Esophagus muscularis mucosa (tissue), 4 donors: ENCODE measurements around the gene NLRP9. TPM values are rescaled to one million over a fixed set of nuclear protein-coding genes. Genes with fewer than 3 reads are reported as not detected.

Experiments
- DNase-seq: peaks from one replicate; pipeline ENCODE4 v3.0.0-alpha.2; 2017; ENCODE audit errors: extremely low spot score
- H3K27ac ChIP-seq, 4 donors: fragments of 200-600 bp; sonication (generic); replicated peaks in 1 of 4; 1 replicate in 3 of 4; 2 replicates in 1 of 4; pipeline ENCODE4 v1.5.1; 2016 to 2019; ENCODE audit warnings: mild to moderate bottlenecking in 1 of 4
- H3K27me3 ChIP-seq, 4 donors: fragments of 200-600 bp; sonication (generic); one replicate each; pipeline versions ENCODE4 v1.5.1 to v1.6.0; 2016 to 2019
- H3K36me3 ChIP-seq, 4 donors: fragments of 200-600 bp; sonication (generic); one replicate each; pipeline ENCODE4 v1.5.1; 2016 to 2019
- H3K4me1 ChIP-seq, 4 donors: fragments of 200-600 bp; sonication (generic); one replicate each; pipeline ENCODE4 v1.5.1; 2016 to 2019
- H3K4me3 ChIP-seq, 4 donors: fragments of 200-600 bp; sonication (generic); 1 replicate in 2 of 4; 2 replicates in 2 of 4; pipeline ENCODE4 v1.5.1; 2016 to 2019; ENCODE audit warnings: mild to moderate bottlenecking in 4 of 4, moderate library complexity in 1 of 4
- H3K9me3 ChIP-seq, 4 donors: fragments of 200-600 bp; sonication (generic); 1 replicate in 3 of 4; 2 replicates in 1 of 4; pipeline ENCODE4 v1.5.1; 2016 to 2019
- CTCF ChIP-seq, 3 experiments: fragments of 200-600 bp in 2 of 3; fragments of 450-650 bp in 1 of 3; sonication (generic) in 2 of 3; IDR thresholded peaks; one replicate each; pipeline ENCODE4 v1.5.1; 2017 to 2019; ENCODE audit warnings: antibody characterized with exemption in 3 of 3, mild to moderate bottlenecking in 2 of 3, moderate library complexity in 1 of 3
- EP300 ChIP-seq: sonication (generic); formaldehyde crosslinking; IDR thresholded peaks from one replicate; pipeline ENCODE4 v1.6.1; 2017; ENCODE audit warnings: antibody characterized with exemption
- POLR2A ChIP-seq: fragments of 450-650 bp; IDR thresholded peaks from one replicate; pipeline ENCODE4 v1.6.1; 2017; ENCODE audit warnings: antibody characterized with exemption, moderate library complexity, mild to moderate bottlenecking, low read depth
- POLR2AphosphoS5 ChIP-seq, 2 donors: sonication (generic); formaldehyde crosslinking; IDR thresholded peaks; one replicate each; pipeline ENCODE4 v1.6.1; 2017; ENCODE audit warnings: antibody characterized with exemption in 2 of 2
- WGBS: methylation state at CpG from one replicate; pipeline ENCODE4 v1.1.5; 2018; 5-methylcytosine and 5-hydroxymethylcytosine counted together
- intact Hi-C: fragments of 100-400 bp; cut with DNase I; formaldehyde crosslinking; loops from one replicate; pipeline ENCODE4 v1.15.1; 2023
- total RNA-seq, 4 donors: library from RNA; depleted of rRNA; stranded (reverse); fragments of >200 nt; gene quantifications; one replicate each; pipeline versions ENCODE4 v1.1.0 to v1.2.1, GENCODE V29; 2016

The NLRP9 gene
- total RNA-seq, 4 donors from 2014 or later, result not detected

- WGBS, result 91% methylated on average over 25 of the region's 25 CpGs
- DNase-seq, result no peak
- H3K27me3 ChIP-seq, result no peaks in the 10 kb centered on the region
- intact Hi-C loops, result no loop called here
- H3K4me3 ChIP-seq, result no peak overlapping the region
- no peak overlapping the region for H3K27ac ChIP-seq
- H3K9me3 ChIP-seq, result no peaks in the 10 kb centered on the region
- no peak for TF ChIP-seq POLR2AphosphoS5 (IDR thresholded peaks at IDR 0.05)
- H3K4me1 ChIP-seq, result peaks cover 0 to 36% (median 16%) of the 10 kb centered on the region in 4 donors
- peaks cover 63 to 100% (median 98%) of the 10 kb centered on the region in 4 donors for H3K36me3 ChIP-seq
Measured at GRCh38 chr19:55690109-55690768, 48.0 kb downstream of the NLRP9 start.

- H3K27ac ChIP-seq, result no peak overlapping the region
- DNase-seq, result no peak
- H3K36me3 ChIP-seq, result peaks cover 62 to 100% (median 98%) of the 10 kb centered on the region in 4 donors
- no peaks in the 10 kb centered on the region for H3K9me3 ChIP-seq
- WGBS, result 95% methylated on average over 20 of the region's 35 CpGs
- no peak overlapping the region for H3K4me3 ChIP-seq
- intact Hi-C loops, result no loop called here
- TF ChIP-seq POLR2AphosphoS5 (IDR thresholded peaks at IDR 0.05), result no peak
- H3K4me1 ChIP-seq, result peaks cover 0 to 39% (median 16%) of the 10 kb centered on the region in 4 donors
- H3K27me3 ChIP-seq, result no peaks in the 10 kb centered on the region
Measured at GRCh38 chr19:55689411-55690108, 48.6 kb downstream of the NLRP9 start.

- peaks cover 53 to 100% (median 98%) of the 10 kb centered on the region in 4 donors for H3K36me3 ChIP-seq
- H3K27ac ChIP-seq, result no peak overlapping the region
- H3K4me1 ChIP-seq, result peaks cover 3 to 44% (median 16%) of the 10 kb centered on the region in 4 donors
- H3K27me3 ChIP-seq, result no peaks in the 10 kb centered on the region
- H3K4me3 ChIP-seq, result no peak overlapping the region
- DNase-seq, result no peak
- intact Hi-C loops, result no loop called here
- 67% methylated on average over 12 of the region's 27 CpGs for WGBS
- TF ChIP-seq EP300 (no peak), POLR2A (no peak), POLR2AphosphoS5 (IDR thresholded peaks at IDR 0.05) (no peak), CTCF (IDR thresholded peaks at IDR 0.05) (no peak)
- H3K9me3 ChIP-seq, result no peaks in the 10 kb centered on the region
Measured at GRCh38 chr19:55688422-55689218, 49.6 kb downstream of the NLRP9 start.

GRCh38 chr19:55687281-55688201, 50.7 kb downstream of the NLRP9 start:
- intact Hi-C loops, result no loop called here
- no peaks in the 10 kb centered on the region for H3K9me3 ChIP-seq
- peaks cover 4 to 50% (median 16%) of the 10 kb centered on the region in 4 donors for H3K4me1 ChIP-seq
- no peaks in the 10 kb centered on the region for H3K27me3 ChIP-seq
- H3K27ac ChIP-seq, result no peak overlapping the region
- no peak for DNase-seq
- TF ChIP-seq EP300 (no peak), CTCF (IDR thresholded peaks at IDR 0.05) (no peak), POLR2AphosphoS5 (IDR thresholded peaks at IDR 0.05) (no peak), POLR2A (no peak)
- WGBS, result 90% methylated on average over 14 of the region's 22 CpGs
- no peak overlapping the region for H3K4me3 ChIP-seq
- peaks cover 42 to 100% (median 97%) of the 10 kb centered on the region in 4 donors for H3K36me3 ChIP-seq

- 87% methylated on average over 27 of the region's 29 CpGs for WGBS
- H3K27me3 ChIP-seq, result no peaks in the 10 kb centered on the region
- peaks cover 38 to 100% (median 96%) of the 10 kb centered on the region in 4 donors for H3K36me3 ChIP-seq
- H3K4me3 ChIP-seq, result no peak overlapping the region
- TF ChIP-seq EP300 (no peak), POLR2A (no peak)
- peaks cover 4 to 52% (median 16%) of the 10 kb centered on the region in 4 donors for H3K4me1 ChIP-seq
- DNase-seq, result no peak
- no peaks in the 10 kb centered on the region for H3K9me3 ChIP-seq
- intact Hi-C loops, result no loop called here
- no peak overlapping the region for H3K27ac ChIP-seq
Measured at GRCh38 chr19:55686311-55687050, 51.7 kb downstream of the NLRP9 start.
